ENCODE measurements around the gene RGS7. TPM values are rescaled to one million over a fixed set of nuclear protein-coding genes. Genes with fewer than 3 reads are reported as not detected.

The RGS7 gene
- total RNA-seq, 1 experiment from 2014 or later = 0.10 TPM

- POLR2A ChIA-PET = no interaction called here
- ATAC-seq = no peak
- H3K4me1 ChIP-seq (ENCODE audit: control insufficient read depth, insufficient read depth, low read length) = no peaks in the 10 kb centered on the region
- no peaks in the 10 kb centered on the region for H3K9me3 ChIP-seq (ENCODE audit: control insufficient read depth, insufficient read depth, low read depth, low read length)
- H3K27ac ChIP-seq (ENCODE audit: low read length) = no peak overlapping the region
- intact Hi-C loops (cut with micrococcal nuclease; ENCODE audit: unreplicated experiment) = no loop called here
- TF ChIP-seq CTCF (IDR thresholded peaks at IDR 0.05) = no peak
- TF ChIP-seq REST (IDR thresholded peaks at IDR 0.05; ENCODE audit: insufficient read depth in 1 of 2, low read depth in 2 of 2, low read length in 1 of 2) = no peak
- TF ChIP-seq SIN3A (IDR thresholded peaks at IDR 0.05; ENCODE audit: borderline replicate concordance, insufficient read depth, low read depth, low read length) = no peak
- TF ChIP-seq POLR2AphosphoS5 (IDR thresholded peaks at IDR 0.05; ENCODE audit: low read depth, low read length) = no peak
- no peak for TF ChIP-seq TCF7L2 (IDR thresholded peaks at IDR 0.05; ENCODE audit: low read depth, low read length)
- no peaks in the 10 kb centered on the region for H3K36me3 ChIP-seq (ENCODE audit: control insufficient read depth, insufficient read depth, low read length)
- in situ Hi-C loops (cut with HindIII; ENCODE audit: low pct_unique_long_range_greater_than_20kb, low sequenced_read_pairs) = no loop called here
- H3K27me3 ChIP-seq (ENCODE audit: control insufficient read depth, insufficient read depth, low read length) = no peaks in the 10 kb centered on the region
- CTCF ChIA-PET = no interaction called here
- no peak overlapping the region for H3K4me3 ChIP-seq (ENCODE audit: low read depth in 2 of 2, low read length in 2 of 2)
- DNase-seq (ENCODE audit: low read depth, low spot score) = no peak
- BruUV-seq (replicated peaks) = no TSS peak
Measured at GRCh38 chr1:240794046-240794843, 562.8 kb downstream of the RGS7 start.

GRCh38 chr1:240792915-240793529 is 564.0 kb downstream of the RGS7 start:
- H3K27ac ChIP-seq (ENCODE audit: low read length) = no peak overlapping the region

More at GRCh38 chr1:240792915-240793529, 564.0 kb downstream of the RGS7 start:
- ChIA-PET POLR2A (no interaction called here), CTCF (no interaction called here)
- DNase-seq (ENCODE audit: low read depth, low spot score) (no peak), ATAC-seq (no peak)
- no peaks in the 10 kb centered on the region for H3K36me3 ChIP-seq (ENCODE audit: control insufficient read depth, insufficient read depth, low read length)
- no peak overlapping the region for H3K4me3 ChIP-seq (ENCODE audit: low read depth in 2 of 2, low read length in 2 of 2)
- H3K27me3 ChIP-seq (ENCODE audit: control insufficient read depth, insufficient read depth, low read length) = no peaks in the 10 kb centered on the region
- TF ChIP-seq SIN3A (IDR thresholded peaks at IDR 0.05; ENCODE audit: borderline replicate concordance, insufficient read depth, low read depth, low read length) (no peak), TCF7L2 (IDR thresholded peaks at IDR 0.05; ENCODE audit: low read depth, low read length) (no peak), CTCF (IDR thresholded peaks at IDR 0.05) (no peak), POLR2AphosphoS5 (IDR thresholded peaks at IDR 0.05; ENCODE audit: low read depth, low read length) (no peak), REST (IDR thresholded peaks at IDR 0.05; ENCODE audit: insufficient read depth in 1 of 2, low read depth in 2 of 2, low read length in 1 of 2) (no peak)
- no peaks in the 10 kb centered on the region for H3K4me1 ChIP-seq (ENCODE audit: control insufficient read depth, insufficient read depth, low read length)
- H3K9me3 ChIP-seq (ENCODE audit: control insufficient read depth, insufficient read depth, low read depth, low read length) = no peaks in the 10 kb centered on the region
- intact Hi-C loops (cut with micrococcal nuclease; ENCODE audit: unreplicated experiment) (no loop called here), in situ Hi-C loops (cut with HindIII; ENCODE audit: low pct_unique_long_range_greater_than_20kb, low sequenced_read_pairs) (no loop called here)
- BruUV-seq (replicated peaks) = no TSS peak
